ENCODE data around the gene GNAZ.

- TF ChIP-seq SP1 (IDR thresholded peaks at IDR 0.05): no peak
- no peak for TF ChIP-seq FOXA1 (IDR thresholded peaks at IDR 0.05)
- TF ChIP-seq ELF4 (IDR thresholded peaks at IDR 0.05): no peak
- no peak for TF ChIP-seq SUZ12 (IDR thresholded peaks at IDR 0.05)
- TF ChIP-seq CTBP1 (IDR thresholded peaks at IDR 0.05; ENCODE audit: borderline replicate concordance): no peak
- no peak for TF ChIP-seq FOXM1 (IDR thresholded peaks at IDR 0.05; ENCODE audit: borderline replicate concordance)
- no peak for TF ChIP-seq PKNOX1 (IDR thresholded peaks at IDR 0.05)
- no peak for TF ChIP-seq ZNF384 (IDR thresholded peaks at IDR 0.05)
Measured at GRCh38 chr22:23110190-23110921, 40.0 kb downstream of the GNAZ start.

Data from HEK293T (cell line).